Esophagus muscularis mucosa (tissue), 3 donors: ENCODE data around the gene DSC2.

Experiments
- POLR2A ChIP-seq: fragments of 450-650 bp; IDR thresholded peaks from one replicate; pipeline ENCODE4 v1.6.1; 2017; ENCODE audit warnings: antibody characterized with exemption, moderate library complexity, mild to moderate bottlenecking, low read depth
- POLR2AphosphoS5 ChIP-seq, 2 donors: sonication (generic); formaldehyde crosslinking; IDR thresholded peaks; one replicate each; pipeline ENCODE4 v1.6.1; 2017; ENCODE audit warnings: antibody characterized with exemption in 2 of 2
- TF ChIP-seq, protein P1 (sequence below), 3 experiments: fragments of 200-600 bp in 2 of 3; fragments of 450-650 bp in 1 of 3; sonication (generic) in 2 of 3; IDR thresholded peaks; one replicate each; pipeline ENCODE4 v1.5.1; 2017 to 2019; ENCODE audit warnings: antibody characterized with exemption in 3 of 3, mild to moderate bottlenecking in 2 of 3, moderate library complexity in 1 of 3

DNA sequence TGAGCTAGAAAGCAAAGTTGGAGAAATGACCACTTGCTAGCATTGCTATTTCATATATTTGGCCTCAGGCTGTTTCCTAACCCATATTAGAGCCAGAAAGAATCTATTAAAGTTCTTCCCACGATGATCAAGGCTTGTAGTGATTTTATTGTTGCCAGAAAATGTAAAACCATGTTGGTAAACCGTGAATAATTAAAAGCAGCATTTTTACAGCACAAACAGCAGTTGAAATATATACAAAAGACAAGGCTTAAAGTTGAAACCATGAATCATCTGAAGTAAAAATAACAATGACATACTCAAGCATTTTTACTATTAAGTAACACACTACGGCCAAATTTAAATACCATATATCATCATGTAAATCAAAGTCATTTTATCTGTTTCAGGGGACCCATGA, 32.0 kb downstream of the DSC2 start:
- TF ChIP-seq, protein P1, sequence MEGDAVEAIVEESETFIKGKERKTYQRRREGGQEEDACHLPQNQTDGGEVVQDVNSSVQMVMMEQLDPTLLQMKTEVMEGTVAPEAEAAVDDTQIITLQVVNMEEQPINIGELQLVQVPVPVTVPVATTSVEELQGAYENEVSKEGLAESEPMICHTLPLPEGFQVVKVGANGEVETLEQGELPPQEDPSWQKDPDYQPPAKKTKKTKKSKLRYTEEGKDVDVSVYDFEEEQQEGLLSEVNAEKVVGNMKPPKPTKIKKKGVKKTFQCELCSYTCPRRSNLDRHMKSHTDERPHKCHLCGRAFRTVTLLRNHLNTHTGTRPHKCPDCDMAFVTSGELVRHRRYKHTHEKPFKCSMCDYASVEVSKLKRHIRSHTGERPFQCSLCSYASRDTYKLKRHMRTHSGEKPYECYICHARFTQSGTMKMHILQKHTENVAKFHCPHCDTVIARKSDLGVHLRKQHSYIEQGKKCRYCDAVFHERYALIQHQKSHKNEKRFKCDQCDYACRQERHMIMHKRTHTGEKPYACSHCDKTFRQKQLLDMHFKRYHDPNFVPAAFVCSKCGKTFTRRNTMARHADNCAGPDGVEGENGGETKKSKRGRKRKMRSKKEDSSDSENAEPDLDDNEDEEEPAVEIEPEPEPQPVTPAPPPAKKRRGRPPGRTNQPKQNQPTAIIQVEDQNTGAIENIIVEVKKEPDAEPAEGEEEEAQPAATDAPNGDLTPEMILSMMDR (IDR thresholded peaks at IDR 0.05) = no peak
- TF ChIP-seq POLR2A = no peak
- no peak for TF ChIP-seq POLR2AphosphoS5 (IDR thresholded peaks at IDR 0.05)
